HG03064 (cell line): ENCODE data around the gene PCDH12.

Source experiments
- ATAC-seq: cut with Tn5 transposase; IDR thresholded peaks from one replicate; pipeline ENCODE4 v1.9.1; 2021; ENCODE audit warnings: low read depth; ENCODE audit not compliant: unreplicated experiment

PCDH12 gene

GRCh38 chr5:141913560-141914198, 44.3 kb downstream of the PCDH12 start:
- no peak for ATAC-seq

GRCh38 chr5:141910271-141910673, 47.7 kb downstream of the PCDH12 start:
- ATAC-seq = no peak

DNA sequence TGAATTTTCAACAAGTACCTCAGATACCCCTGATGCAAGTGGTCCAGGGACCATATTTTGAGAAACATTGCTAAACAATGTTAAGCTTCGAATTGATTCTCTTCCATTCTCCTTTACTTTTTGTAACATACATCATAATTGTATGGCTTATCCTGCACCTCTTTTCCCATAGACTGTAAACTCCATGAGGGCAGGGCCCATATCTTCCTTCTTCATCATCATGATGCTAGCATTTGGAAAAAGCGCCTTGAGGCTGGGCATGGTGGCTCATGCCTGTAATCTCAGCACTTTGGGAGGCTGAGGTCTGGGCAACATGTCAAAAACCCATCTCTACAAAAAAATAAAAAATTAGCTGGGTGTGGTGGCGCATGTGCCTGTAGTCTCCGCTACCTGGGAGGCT, 48.8 kb downstream of the PCDH12 start:
- ATAC-seq = no peak

DNA sequence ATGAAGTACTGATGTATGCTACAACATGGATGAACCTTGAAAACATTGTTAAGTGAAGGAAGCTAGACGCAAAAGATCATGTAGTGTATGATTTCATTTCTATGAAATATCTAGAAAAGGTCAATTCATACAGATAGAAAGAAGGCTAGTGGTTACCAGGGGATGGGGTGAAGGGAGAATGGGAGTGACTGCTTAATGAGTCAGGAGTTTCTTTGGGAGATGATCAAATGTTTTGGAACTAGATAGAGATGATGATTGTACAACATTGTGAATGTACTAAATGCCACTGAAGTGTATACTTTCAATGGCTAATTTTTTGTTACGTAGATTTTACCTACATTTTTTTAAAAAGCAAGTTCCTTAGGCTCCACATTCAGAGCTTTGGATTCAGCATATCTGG, 49.2 kb downstream of the PCDH12 start:
- ATAC-seq = no peak

DNA sequence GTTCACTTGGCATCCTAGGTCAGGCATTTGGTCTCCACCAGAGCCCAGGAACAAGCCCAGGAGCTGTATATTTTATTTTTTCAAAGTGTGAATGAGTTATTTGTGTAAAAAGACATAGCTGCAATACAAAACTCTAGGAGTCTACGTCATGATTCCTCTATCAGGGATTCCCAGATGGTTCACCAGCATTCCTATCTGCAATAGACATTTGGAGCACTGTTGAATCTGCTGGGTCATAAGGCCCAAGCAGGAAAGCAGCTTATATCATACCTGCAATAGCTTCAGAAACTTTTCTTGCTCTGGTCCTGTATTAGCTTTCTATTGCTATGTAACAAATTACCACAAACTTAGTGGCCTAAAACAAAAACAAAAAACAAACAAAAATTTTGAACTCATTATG, 51.0 kb downstream of the PCDH12 start:
- ATAC-seq = no peak

- no peak for ATAC-seq
Measured at GRCh38 chr5:141906517-141906916, 51.5 kb downstream of the PCDH12 start.

- ATAC-seq = no peak
Measured at GRCh38 chr5:141904551-141904950, 53.5 kb downstream of the PCDH12 start.

- no peak for ATAC-seq
Measured at GRCh38 chr5:141903261-141903660, 54.7 kb downstream of the PCDH12 start.

DNA sequence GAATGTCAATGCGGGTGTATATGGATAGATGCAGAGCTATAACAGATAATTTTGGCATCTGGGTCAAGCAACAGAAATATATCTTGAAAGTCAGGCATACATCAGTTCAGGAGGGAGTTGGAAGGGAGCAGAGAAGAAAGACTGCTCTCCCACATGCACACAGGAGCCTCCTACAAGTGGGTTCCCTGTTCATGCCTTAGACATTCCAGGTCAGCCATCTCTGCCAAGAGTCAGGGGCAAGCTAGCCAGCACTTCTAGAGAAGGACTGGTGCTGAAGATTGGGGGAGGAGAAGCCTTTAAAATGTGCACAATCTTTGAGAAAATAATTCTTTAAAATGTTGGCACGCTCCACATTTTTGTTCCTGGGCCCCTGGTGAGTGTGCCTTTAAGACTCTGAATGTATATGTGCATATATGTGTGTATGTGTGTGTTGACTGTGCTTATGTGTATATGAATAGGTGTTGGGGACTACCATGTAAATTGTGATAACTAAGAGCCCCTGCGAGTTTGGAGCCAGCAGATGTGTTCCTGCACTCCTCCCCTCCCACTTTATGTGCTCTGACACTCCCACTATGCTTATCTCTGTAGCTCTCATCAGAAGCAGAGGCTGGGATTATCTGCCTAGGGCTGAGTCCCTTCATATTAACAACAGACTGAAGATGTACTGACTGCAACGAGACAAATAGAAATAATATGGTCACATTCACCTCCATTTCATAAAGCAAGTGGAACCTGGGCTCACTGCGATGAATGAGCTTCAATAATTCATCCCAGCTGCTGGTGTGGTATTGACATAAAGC, 55.8 kb downstream of the PCDH12 start:
- no peak for ATAC-seq

DNA sequence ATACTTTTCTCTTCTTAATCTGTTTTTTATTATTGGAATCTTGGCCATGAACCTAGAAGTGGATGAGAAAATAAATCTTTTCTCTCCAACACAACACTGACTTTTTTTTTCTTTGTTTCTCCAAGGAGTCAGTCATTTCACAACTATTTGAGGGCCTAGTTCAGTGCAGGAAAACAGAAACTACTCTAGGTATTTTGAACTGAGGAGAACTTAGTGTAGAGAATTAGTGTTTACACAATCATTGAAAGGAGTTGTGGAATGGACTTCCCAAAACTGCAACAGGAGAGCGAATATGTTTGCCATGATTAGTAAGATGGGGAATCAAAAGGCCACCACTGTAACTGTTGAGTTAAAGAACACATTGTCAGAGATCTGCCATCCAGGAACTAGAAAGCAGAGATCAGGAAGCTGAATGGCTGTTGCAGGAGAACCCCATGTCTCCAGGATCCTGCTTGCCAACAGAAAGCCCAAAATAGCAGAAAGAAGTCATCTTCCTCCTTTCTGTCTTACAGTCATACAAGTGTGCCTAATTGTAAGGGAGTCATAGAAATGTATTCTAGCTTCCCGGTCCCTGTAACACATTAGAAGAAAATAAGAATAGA, 59.5 kb downstream of the PCDH12 start:
- ATAC-seq = no peak

DNA sequence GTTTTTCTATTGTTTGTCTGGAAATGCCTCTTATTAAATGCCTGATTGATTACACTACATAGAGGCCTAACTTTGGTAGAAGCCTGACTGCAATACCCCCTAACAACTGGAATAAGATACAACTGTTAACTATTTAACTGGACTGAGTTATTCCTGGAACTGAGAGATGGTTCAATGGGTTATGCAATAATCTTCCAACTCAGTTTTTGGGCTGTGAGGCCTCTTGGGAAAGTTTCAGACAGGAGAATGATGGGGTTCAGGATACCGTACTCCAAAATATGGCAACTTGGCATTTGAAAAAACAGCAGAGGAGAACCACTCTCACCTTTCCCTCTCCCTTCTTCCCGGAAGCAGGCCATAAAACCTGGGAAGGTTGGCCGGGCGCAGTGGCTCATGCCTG, 60.6 kb downstream of the PCDH12 start:
- ATAC-seq = no peak
